ENCODE measurements around the gene OSBPL7.

GRCh38 chr17:47856830-47857229 lies 35.2 kb upstream of the OSBPL7 start:
- TF ChIP-seq CTCF (IDR thresholded peaks at IDR 0.05; ENCODE audit: extremely low read depth in 1 of 2, insufficient read depth in 1 of 2, low read depth in 1 of 2, low read length in 2 of 2) = no peak
- TF ChIP-seq POLR2A (IDR thresholded peaks at IDR 0.05; ENCODE audit: low read depth, low read length) = no peak
- no peak for TF ChIP-seq MAX (IDR thresholded peaks at IDR 0.05; ENCODE audit: insufficient read depth, insufficient read length)
- TF ChIP-seq POLR2AphosphoS5 (IDR thresholded peaks at IDR 0.05; ENCODE audit: insufficient read depth, low read depth, low read length) = no peak
- no peak for TF ChIP-seq MYC (IDR thresholded peaks at IDR 0.05; ENCODE audit: low read depth, low read length)
